GM18511 (cell line): ENCODE measurements around the gene MRFAP1L1.
A peak's percentile ranks its signal among the peaks of the same experiment; 100 is the strongest.
"Not testable (repeated sequence)": the region's sequence is repeated elsewhere in the genome, so short reads cannot be mapped to it uniquely, and the experiment has no call there.

ENCODE experiments used
- ATAC-seq: cut with Tn5 transposase; IDR thresholded peaks from one replicate; pipeline ENCODE4 v1.9.1; 2021; ENCODE audit warnings: mild to moderate bottlenecking, moderate library complexity; ENCODE audit not compliant: unreplicated experiment

MRFAP1L1 gene

GRCh38 chr4:6709230-6710114 lies at the start of gene MRFAP1L1:
Gene MRFAP1L1, minus strand, starts transcription at chr4:6709865. Its CDS starts 236 bp downstream, at chr4:6709629.
- ATAC-seq, result peak; percentile 74

GRCh38 chr4:6758728-6759127 lies 49.1 kb upstream of the MRFAP1L1 start:
- no peak for ATAC-seq

- not testable (repeated sequence) for ATAC-seq
These were observed 46.7 kb upstream of the MRFAP1L1 start for GRCh38 chr4:6756345-6756744.

- no peak for ATAC-seq
These were observed 45.6 kb upstream of the MRFAP1L1 start for GRCh38 chr4:6755088-6755753.

GRCh38 chr4:6754481-6755087 lies 44.9 kb upstream of the MRFAP1L1 start:
- no peak for ATAC-seq

- ATAC-seq, result no peak
These were observed 44.2 kb upstream of the MRFAP1L1 start for GRCh38 chr4:6753891-6754290.

- no peak for ATAC-seq
These were observed 43.5 kb upstream of the MRFAP1L1 start for GRCh38 chr4:6753103-6753560.

GRCh38 chr4:6752486-6752829 lies 42.8 kb upstream of the MRFAP1L1 start:
- ATAC-seq, result no peak

- ATAC-seq, result no peak
These were observed 42.2 kb upstream of the MRFAP1L1 start for GRCh38 chr4:6751611-6752485.

GRCh38 chr4:6750286-6751221 lies 40.9 kb upstream of the MRFAP1L1 start:
- ATAC-seq, result no peak

- no peak for ATAC-seq
These were observed 39.9 kb upstream of the MRFAP1L1 start for GRCh38 chr4:6749340-6750171.

- ATAC-seq, result no peak
These were observed 38.6 kb upstream of the MRFAP1L1 start for GRCh38 chr4:6748286-6748685.

GRCh38 chr4:6747294-6748051 lies 37.8 kb upstream of the MRFAP1L1 start:
- ATAC-seq, result no peak

GRCh38 chr4:6746721-6747293 lies 37.1 kb upstream of the MRFAP1L1 start:
- ATAC-seq, result no peak

GRCh38 chr4:6742989-6743388 lies 33.3 kb upstream of the MRFAP1L1 start:
- no peak for ATAC-seq

GRCh38 chr4:6742507-6742906 lies 32.8 kb upstream of the MRFAP1L1 start:
- no peak for ATAC-seq

GRCh38 chr4:6740347-6740746 lies 30.7 kb upstream of the MRFAP1L1 start:
- ATAC-seq, result no peak

- no peak for ATAC-seq
These were observed 30.3 kb upstream of the MRFAP1L1 start for GRCh38 chr4:6739920-6740319.
